Progenitor cell of endocrine pancreas (in vitro differentiated cells): ENCODE measurements around the gene GMIP. TPM values are rescaled to one million over a fixed set of nuclear protein-coding genes. Genes with fewer than 3 reads are reported as not detected.

Experiments used
- DNase-seq: peaks from one replicate; pipeline ENCODE4 v3.0.0; 2021; ENCODE audit warnings: low spot score; ENCODE audit not compliant: unreplicated experiment
- H3K27ac Mint-ChIP-seq: 2 replicates; pipeline ENCODE4 v1.8.0; 2021; ENCODE audit warnings: mild to moderate bottlenecking, moderate library complexity, mixed read lengths
- H3K27me3 Mint-ChIP-seq: 2 replicates; pipeline ENCODE4 v1.8.0; 2021; ENCODE audit warnings: mixed read lengths
- H3K36me3 Mint-ChIP-seq: 2 replicates; pipeline ENCODE4 v1.8.0; 2022; ENCODE audit warnings: mixed read lengths; ENCODE audit not compliant: insufficient read depth
- H3K4me1 Mint-ChIP-seq: 2 replicates; pipeline ENCODE4 v1.8.0; 2021; ENCODE audit warnings: low read depth, mixed read lengths
- H3K4me3 Mint-ChIP-seq: 2 replicates; pipeline ENCODE4 v1.8.0; 2021; ENCODE audit warnings: low read depth, mild to moderate bottlenecking, moderate library complexity, mixed read lengths
- H3K9me3 Mint-ChIP-seq: 2 replicates; pipeline ENCODE4 v1.8.0; 2021; ENCODE audit warnings: low read depth, mixed read lengths
- total RNA-seq: library from RNA; stranded (reverse); gene quantifications from 2 replicates; pipeline ENCODE4 v1.2.1, GENCODE V29; 2021
- TF ChIP-seq, protein P1 (sequence below): fragments of 200-600 bp; sonication (generic); IDR thresholded peaks from one replicate; pipeline ENCODE4 v1.5.0; 2021; ENCODE audit warnings: antibody characterized with exemption, mild to moderate bottlenecking; ENCODE audit not compliant: unreplicated experiment

GMIP gene
- total RNA-seq, 1 donor from 2014 or later = 30.5 TPM

GRCh38 chr19:19656451-19657396 lies 13.3 kb upstream of the GMIP start:
- H3K4me3 Mint-ChIP-seq = no peak overlapping the region
- H3K27ac Mint-ChIP-seq = peak overlapping the region; percentile 52
- TF ChIP-seq, protein P1, sequence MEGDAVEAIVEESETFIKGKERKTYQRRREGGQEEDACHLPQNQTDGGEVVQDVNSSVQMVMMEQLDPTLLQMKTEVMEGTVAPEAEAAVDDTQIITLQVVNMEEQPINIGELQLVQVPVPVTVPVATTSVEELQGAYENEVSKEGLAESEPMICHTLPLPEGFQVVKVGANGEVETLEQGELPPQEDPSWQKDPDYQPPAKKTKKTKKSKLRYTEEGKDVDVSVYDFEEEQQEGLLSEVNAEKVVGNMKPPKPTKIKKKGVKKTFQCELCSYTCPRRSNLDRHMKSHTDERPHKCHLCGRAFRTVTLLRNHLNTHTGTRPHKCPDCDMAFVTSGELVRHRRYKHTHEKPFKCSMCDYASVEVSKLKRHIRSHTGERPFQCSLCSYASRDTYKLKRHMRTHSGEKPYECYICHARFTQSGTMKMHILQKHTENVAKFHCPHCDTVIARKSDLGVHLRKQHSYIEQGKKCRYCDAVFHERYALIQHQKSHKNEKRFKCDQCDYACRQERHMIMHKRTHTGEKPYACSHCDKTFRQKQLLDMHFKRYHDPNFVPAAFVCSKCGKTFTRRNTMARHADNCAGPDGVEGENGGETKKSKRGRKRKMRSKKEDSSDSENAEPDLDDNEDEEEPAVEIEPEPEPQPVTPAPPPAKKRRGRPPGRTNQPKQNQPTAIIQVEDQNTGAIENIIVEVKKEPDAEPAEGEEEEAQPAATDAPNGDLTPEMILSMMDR = no peak
- no peaks in the 10 kb centered on the region for H3K9me3 Mint-ChIP-seq
- H3K4me1 Mint-ChIP-seq = peaks cover 6% of the 10 kb centered on the region
- H3K27me3 Mint-ChIP-seq = no peaks in the 10 kb centered on the region
- no peak for DNase-seq
- peaks cover 17% of the 10 kb centered on the region for H3K36me3 Mint-ChIP-seq

DNA sequence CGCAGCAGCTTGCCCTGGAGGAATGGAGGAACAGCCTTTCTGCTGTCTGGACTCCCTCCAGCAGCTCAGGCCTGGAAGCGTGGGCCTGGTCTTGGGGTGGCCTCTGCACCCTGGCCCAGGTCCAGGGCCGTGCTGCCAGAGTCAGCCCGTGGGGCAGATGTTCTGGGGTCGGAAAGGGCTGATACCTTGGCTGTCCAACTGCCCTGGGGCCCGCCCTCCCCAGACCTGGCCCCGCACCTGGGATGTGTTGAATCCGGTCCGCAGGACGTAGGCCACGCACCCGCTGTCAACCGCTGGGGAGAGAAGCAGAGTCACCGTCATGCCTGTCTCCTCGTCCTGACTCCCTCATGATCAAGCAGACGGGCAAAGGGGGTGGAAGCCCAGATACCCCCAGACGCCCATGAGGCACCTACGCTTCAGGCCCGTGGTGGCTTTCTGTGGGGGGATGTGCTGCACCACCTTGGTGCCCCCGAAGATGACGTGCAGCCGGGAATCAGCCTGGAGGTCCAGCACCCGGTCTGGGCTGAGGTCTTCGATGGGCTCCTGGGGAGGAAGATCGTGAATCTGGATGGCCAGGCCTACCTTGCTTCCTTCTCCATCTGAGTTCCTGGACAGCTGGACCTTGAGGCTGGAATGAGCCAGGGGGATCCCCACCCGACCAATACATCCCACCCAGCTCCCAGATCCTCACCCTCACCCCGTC lies 12.3 kb upstream of the GMIP start:
- no peaks in the 10 kb centered on the region for H3K9me3 Mint-ChIP-seq
- DNase-seq = no peak
- no peaks in the 10 kb centered on the region for H3K27me3 Mint-ChIP-seq
- H3K36me3 Mint-ChIP-seq = peaks cover 17% of the 10 kb centered on the region
- H3K27ac Mint-ChIP-seq = no peak overlapping the region
- no peak overlapping the region for H3K4me3 Mint-ChIP-seq
- H3K4me1 Mint-ChIP-seq = no peaks in the 10 kb centered on the region
- TF ChIP-seq, protein P1 = no peak

GRCh38 chr19:19655051-19655594 lies 11.7 kb upstream of the GMIP start:
- Mint-ChIP-seq H3K4me1 (no peaks in the 10 kb centered on the region), H3K27ac (no peak overlapping the region), H3K9me3 (no peaks in the 10 kb centered on the region), H3K36me3 (peaks cover 17% of the 10 kb centered on the region), H3K4me3 (no peak overlapping the region), H3K27me3 (no peaks in the 10 kb centered on the region)
- DNase-seq = no peak
- TF ChIP-seq, protein P1 = no peak

DNA sequence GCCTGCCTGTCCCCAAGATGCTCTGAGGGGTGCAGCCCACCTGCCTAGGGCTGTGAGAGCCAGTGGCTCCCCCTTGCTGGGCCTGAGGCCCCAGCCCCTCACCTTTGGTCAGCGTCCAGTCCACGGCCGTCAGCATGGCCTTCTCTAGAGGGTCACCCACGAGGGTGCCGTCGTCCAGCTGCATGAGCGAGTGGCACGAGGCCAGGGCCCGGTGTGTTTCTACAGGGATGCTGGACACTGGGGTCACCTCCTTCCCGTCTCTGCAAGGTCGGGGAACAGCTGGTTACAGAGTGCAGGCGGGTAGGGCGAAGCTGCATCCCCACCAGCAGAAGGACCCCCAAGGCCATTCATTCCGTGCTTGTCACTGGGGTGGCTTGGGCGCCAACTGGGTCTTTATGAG lies 11.0 kb upstream of the GMIP start:
- H3K9me3 Mint-ChIP-seq = no peaks in the 10 kb centered on the region
- no peak overlapping the region for H3K4me3 Mint-ChIP-seq
- no peak overlapping the region for H3K27ac Mint-ChIP-seq
- H3K36me3 Mint-ChIP-seq = peaks cover 18% of the 10 kb centered on the region
- TF ChIP-seq, protein P1 = no peak
- H3K4me1 Mint-ChIP-seq = no peaks in the 10 kb centered on the region
- DNase-seq = no peak
- no peaks in the 10 kb centered on the region for H3K27me3 Mint-ChIP-seq

DNA sequence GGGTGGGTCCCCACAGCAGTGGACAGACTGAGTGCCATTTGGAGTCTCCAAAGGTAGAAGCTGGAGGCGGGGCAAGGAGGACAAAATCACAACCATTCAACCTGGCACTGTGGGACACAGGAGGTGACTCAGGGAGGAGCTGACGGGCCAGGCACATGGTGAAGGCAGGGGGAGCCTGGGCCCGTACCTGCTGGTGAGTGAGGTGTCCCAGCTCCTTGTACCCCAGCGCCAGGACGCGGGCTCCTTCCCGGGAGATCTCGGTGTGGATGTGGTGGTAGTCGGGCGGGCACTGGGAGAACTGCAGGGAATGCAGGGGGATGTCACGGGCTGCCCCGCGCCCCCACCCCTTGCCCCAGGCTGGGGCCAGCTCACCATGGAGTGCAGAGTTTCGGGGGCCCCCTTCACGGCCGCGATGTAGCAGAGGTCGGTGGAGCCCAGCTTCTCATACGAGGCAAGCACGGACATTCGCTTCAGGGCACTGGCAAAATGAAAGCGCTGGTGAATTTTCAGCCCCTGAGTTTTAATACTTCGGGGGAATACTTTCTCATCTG lies 10.2 kb upstream of the GMIP start:
- peaks cover 20% of the 10 kb centered on the region for H3K36me3 Mint-ChIP-seq
- H3K9me3 Mint-ChIP-seq = no peaks in the 10 kb centered on the region
- DNase-seq = no peak
- H3K4me3 Mint-ChIP-seq = no peak overlapping the region
- TF ChIP-seq, protein P1 = no peak
- H3K4me1 Mint-ChIP-seq = no peaks in the 10 kb centered on the region
- H3K27me3 Mint-ChIP-seq = no peaks in the 10 kb centered on the region
- no peak overlapping the region for H3K27ac Mint-ChIP-seq
